GM10248 (cell line): Measurements from ENCODE around the gene RAB34.
A peak's percentile ranks its signal among the peaks of the same experiment; 100 is the strongest.

ENCODE experiments used
- CTCF ChIA-PET: fragments of 300-600 bp; sonication (Branson Sonifier 250); formaldehyde crosslinking; extraction: SDS; loops from one replicate; lab custom pipeline; 2021; ENCODE audit warnings: antibody characterized with exemption; lab: Yijun Ruan, JAX
- POLR2A ChIA-PET: fragments of 350-650 bp; sonication (Branson Sonifier 250); formaldehyde crosslinking; extraction: SDS; loops from one replicate; lab custom pipeline; 2020; ENCODE audit warnings: antibody characterized with exemption; lab: Yijun Ruan, JAX
- DNase-seq: peaks from one replicate; pipeline ENCODE4 v3.0.0; 2012; ENCODE audit errors: extremely low spot score
- TF ChIP-seq, protein P1 (sequence below): IDR thresholded peaks from 2 replicates; pipeline ENCODE4 v1.5.1; 2012; ENCODE audit warnings: mild to moderate bottlenecking, low read depth; ENCODE audit errors: extremely low read depth, missing control alignments, control extremely low read depth

RAB34 gene

DNA sequence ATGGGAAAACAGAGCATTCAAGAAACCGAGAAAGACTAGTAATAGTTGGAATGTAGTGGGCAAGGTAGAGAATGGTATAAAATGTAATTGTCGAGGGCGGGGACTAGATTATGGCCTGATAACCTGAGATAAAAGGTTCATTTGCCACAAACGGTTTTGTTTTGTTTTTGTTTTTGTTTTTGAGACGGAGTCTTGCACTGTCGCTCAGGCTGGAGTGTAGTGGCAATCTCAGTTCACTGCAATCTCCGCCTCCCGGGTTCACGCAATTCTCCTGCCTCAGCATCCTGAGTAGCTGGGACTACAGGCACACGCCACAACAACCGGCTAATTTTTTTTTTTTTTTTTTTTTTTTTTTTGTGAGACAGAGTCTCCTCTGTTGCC lies 12.3 kb upstream of the RAB34 start:
- ChIA-PET CTCF (interaction anchor here (0.8 to 7.0 kb wide), 3 partner anchors 9 to 32 kb away, joined by 3 to 472 read pairs (median 68); partner anchors contain the start of gene TRAF4), POLR2A (interaction anchor here (1.0 to 2.5 kb wide), 2 partner anchors 10 kb away, joined by 3 to 20 read pairs; partner anchors contain the start of gene RPL23A)
- no peak for DNase-seq
- TF ChIP-seq, protein P1, sequence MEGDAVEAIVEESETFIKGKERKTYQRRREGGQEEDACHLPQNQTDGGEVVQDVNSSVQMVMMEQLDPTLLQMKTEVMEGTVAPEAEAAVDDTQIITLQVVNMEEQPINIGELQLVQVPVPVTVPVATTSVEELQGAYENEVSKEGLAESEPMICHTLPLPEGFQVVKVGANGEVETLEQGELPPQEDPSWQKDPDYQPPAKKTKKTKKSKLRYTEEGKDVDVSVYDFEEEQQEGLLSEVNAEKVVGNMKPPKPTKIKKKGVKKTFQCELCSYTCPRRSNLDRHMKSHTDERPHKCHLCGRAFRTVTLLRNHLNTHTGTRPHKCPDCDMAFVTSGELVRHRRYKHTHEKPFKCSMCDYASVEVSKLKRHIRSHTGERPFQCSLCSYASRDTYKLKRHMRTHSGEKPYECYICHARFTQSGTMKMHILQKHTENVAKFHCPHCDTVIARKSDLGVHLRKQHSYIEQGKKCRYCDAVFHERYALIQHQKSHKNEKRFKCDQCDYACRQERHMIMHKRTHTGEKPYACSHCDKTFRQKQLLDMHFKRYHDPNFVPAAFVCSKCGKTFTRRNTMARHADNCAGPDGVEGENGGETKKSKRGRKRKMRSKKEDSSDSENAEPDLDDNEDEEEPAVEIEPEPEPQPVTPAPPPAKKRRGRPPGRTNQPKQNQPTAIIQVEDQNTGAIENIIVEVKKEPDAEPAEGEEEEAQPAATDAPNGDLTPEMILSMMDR, result no peak

GRCh38 chr17:28728364-28729200 lies 10.9 kb upstream of the RAB34 start, which contains the start of gene NEK8:
NEK8 (plus strand) TSS chr17:28728788; CDS start chr17:28728814, 26 bp downstream.
- TF ChIP-seq, protein P1, result no peak
- peak; percentile 89 for DNase-seq
- POLR2A ChIA-PET, result interaction anchor here (0.6 to 3.8 kb wide), 8 partner anchors 9 to 113 kb away, joined by 3 to 90 read pairs (median 12); partner anchors contain the start of genes FAM222B, PROCA1, RPL23A and TRAF4
- CTCF ChIA-PET, result interaction anchor here (1.0 to 7.0 kb wide), 19 partner anchors 8 to 389 kb away, joined by 3 to 472 read pairs (median 13); partner anchors contain the start of genes BLTP2, DHRS13, PHF12 and PROCA1

- TF ChIP-seq, protein P1, result peak; percentile 97
- peak; percentile 85 for DNase-seq
- ChIA-PET POLR2A (interaction anchor here (0.6 to 3.8 kb wide), 24 partner anchors 7 to 884 kb away, joined by 3 to 90 read pairs (median 6); partner anchors contain the start of genes FAM222B, PHF12, PROCA1 and RPL23A), CTCF (interaction anchor here (0.6 to 7.0 kb wide), 67 partner anchors 7 to 397 kb away, joined by 3 to 472 read pairs (median 6); partner anchors contain the start of genes DHRS13, ERAL1, FAM222B and PHF12)
These were observed 9.2 kb upstream of the RAB34 start for GRCh38 chr17:28726627-28727491.

DNA sequence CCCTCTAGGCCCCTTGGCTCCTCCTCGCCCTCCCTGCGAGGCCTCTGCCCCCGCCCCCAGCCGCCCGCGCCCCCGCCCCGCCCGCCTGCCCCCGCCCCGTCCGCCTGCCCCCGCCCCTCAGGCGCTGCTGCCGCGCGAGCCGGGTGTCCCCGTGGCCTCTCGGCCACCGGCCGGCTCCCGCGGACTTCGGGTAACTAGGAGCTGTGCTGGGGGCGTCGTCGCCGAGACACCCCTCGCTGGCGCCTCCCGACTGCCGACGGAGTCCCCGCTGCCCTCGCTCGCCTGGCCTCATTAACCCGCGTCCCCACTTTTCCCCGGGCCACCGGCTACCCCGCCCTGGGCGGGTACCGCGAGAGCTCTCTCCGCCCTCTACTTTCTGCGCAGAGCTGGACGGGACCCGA lies 8.6 kb upstream of the RAB34 start, which contains the start of gene TLCD1:
Gene TLCD1, minus strand, starts transcription at position 8 of the 401 bp plus-strand sequence. CDS start 136 bp downstream, outside the sequence.
- DNase-seq, result peak; percentile 82
- ChIA-PET POLR2A (interaction anchor here (0.6 to 3.8 kb wide), 17 partner anchors 9 to 423 kb away, joined by 3 to 90 read pairs (median 7); partner anchors contain the start of genes PHF12 and TRAF4), CTCF (interaction anchor here (0.7 to 7.0 kb wide), 56 partner anchors 9 to 398 kb away, joined by 3 to 472 read pairs (median 8); partner anchors contain the start of genes DHRS13, ERAL1, FAM222B and PHF12)
- TF ChIP-seq, protein P1, result no peak

GRCh38 chr17:28725660-28726225 lies 8.1 kb upstream of the RAB34 start:
- POLR2A ChIA-PET, result interaction anchor here (1.0 to 3.8 kb wide), 10 partner anchors 10 to 225 kb away, joined by 3 to 90 read pairs (median 12); partner anchors contain the start of genes PHF12 and TRAF4
- no peak for DNase-seq
- TF ChIP-seq, protein P1, result no peak
- CTCF ChIA-PET, result interaction anchor here (0.9 to 7.0 kb wide), 35 partner anchors 10 to 398 kb away, joined by 3 to 472 read pairs (median 11); partner anchors contain the start of genes DHRS13, ERAL1, PHF12 and PROCA1
